Activated CD8-positive, alpha-beta memory T cell treated with anti-CD3 and anti-CD28 coated beads, Interleukin-2, amount 50 U/mL, for 24 hours (primary cell): Measurements from ENCODE around the gene CUL3.

Experiments used
- DNase-seq: peaks from one replicate; pipeline ENCODE4 v3.0.0-alpha.2; 2020; ENCODE audit errors: extremely low read depth

Gene CUL3

DNA sequence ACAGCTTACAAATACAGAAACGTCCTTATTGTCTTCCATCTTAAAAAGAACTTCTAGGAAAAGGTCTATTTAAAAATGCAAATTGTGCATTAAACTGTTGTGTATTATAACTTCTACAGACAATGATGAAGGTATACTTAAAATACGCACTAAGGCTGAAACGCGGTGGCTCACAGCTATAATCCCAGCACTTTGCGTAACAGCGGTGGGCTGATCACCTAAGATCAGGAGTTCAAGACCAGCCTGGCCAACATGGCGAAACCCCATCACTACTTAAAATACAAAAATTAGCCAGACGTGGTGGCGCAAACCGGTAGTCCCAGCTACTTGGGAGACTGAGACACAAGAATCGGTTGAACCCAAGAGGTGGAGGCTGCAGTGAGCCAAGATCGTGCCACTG is 4.9 kb downstream of the CUL3 start:
- DNase-seq: no peak

DNA sequence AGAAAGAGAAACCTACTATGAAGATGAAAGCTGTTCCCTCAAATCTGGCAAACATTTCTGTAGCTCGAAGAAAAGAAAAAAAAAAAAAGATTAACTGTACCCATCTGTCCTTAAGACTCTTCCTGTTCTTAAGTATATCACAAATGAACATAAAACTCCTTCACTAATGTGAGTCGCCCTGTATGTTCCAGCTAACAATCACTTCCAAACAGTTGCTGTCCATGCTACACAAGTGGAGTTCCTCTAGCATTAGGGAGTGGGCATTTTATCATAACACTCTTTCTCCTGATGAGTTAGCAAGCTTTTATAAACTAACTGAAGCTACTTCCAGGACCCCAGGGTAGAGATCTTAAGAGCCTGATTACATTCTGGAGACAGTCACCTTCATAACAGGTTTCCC is 5.8 kb downstream of the CUL3 start:
- no peak for DNase-seq

DNA sequence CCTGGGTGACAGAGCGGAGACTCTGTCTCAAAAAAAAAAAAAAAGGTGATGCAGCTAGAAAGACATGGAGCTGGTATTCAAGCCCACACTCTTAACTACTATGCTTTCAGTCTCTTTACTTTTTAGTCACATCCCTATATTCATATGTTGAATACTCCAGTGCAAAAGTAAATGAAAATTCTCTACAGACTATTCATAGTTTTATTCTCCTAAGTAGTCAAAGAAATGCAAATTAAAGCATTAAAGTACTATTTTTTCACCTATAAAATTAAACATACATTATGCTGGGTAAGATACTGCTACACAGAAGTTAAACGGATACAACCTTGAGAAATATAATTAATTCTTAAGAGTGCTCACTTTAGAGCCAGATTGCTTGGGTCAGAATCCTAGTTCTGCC is 7.6 kb downstream of the CUL3 start:
- DNase-seq: no peak

DNA sequence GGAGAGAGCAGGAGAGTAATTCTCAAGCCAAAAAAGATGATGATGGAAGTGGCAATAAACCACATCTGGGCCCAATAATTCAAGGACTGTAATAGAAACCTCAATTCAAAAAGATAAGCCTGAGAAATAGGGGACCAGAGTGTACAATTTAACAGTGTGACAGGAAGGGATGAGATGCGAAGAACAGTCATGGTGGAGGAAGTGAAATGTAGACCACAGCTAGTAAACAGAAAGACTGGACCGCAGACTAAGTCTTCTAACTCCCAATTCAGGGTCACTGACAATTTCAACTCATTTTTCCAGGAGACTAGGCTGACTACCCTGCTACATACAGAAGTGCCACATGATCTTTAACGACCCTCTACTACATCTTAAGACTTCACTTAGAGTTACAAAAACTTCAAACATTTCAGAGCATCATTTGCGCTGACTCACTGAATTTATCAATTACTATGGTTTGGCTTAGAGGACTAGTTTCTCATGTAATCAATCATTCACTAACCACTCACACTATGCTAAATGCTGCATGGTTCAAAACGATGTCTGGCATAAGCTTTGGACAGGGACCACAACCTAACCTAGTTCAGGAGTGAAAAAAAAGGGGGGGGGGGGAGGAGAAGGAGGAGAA is 9.0 kb downstream of the CUL3 start:
- no peak for DNase-seq

DNA sequence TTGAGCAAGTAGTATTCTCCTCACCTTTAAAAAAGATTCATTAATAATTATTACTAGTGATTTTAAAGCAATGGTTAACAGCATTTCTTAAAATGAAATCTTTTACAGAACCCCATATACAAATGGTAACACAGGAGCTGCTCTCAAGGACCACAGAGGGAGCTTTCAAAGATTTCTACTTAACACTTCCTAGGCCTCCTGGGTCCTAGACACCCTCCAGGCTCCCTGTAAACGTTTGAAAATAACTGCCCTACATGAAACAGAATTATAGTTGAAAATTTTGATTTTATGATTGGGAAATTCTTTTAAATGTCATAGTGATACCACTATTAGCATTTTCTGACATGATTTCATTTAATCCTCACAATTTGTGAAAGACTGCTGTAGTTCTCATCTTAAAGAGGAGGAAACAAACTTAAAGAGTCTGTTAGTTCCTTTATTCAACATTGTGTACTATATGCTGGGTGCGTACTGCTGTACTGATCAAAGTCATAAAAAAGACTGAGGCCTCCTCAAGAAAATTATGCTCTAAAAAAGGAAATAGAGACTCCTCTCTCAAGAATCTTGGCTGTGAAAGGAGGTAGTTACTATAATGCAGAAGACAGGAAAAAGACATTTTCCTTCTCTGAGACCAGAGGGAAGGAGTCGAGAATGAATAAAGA is 10.6 kb downstream of the CUL3 start:
- DNase-seq: no peak

DNA sequence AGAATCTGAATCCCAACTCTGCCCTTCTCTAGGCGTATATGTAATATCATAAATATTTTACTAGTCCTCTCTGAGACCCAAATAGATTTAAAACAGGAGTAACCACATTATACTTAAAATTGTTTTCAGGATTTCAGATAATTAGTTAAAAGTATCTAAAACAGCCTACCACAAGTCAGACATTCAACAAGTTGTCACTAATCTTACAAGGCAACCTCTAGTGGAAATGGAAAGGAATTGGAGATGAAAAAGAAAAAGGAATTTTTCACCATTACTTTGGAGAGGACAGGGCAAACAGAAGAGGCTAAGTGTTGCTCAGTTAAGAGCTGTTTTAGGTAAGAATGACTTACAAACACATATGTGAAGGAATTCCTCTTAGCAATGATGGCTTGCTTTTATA is 11.4 kb downstream of the CUL3 start:
- DNase-seq: no peak

DNA sequence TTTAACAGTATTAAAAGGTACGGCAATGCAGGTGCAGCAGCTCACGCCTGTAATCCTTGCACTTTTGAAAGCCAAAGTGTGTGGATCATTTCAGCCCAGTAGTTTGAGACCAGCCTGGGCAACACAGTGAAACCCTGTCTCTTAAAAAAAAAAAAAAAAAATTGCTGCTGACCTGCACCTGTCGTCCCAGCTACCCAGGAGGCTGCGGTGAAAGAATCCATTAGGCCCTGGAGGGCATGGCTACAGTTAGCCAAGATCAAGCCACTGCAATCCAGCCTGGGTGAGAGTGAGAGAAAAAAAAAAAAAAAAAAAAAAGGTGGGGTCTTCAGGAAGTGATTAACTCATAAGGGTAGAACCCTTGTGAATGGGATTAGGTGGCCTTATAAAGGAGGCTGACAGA is 12.8 kb downstream of the CUL3 start:
- DNase-seq: no peak

DNA sequence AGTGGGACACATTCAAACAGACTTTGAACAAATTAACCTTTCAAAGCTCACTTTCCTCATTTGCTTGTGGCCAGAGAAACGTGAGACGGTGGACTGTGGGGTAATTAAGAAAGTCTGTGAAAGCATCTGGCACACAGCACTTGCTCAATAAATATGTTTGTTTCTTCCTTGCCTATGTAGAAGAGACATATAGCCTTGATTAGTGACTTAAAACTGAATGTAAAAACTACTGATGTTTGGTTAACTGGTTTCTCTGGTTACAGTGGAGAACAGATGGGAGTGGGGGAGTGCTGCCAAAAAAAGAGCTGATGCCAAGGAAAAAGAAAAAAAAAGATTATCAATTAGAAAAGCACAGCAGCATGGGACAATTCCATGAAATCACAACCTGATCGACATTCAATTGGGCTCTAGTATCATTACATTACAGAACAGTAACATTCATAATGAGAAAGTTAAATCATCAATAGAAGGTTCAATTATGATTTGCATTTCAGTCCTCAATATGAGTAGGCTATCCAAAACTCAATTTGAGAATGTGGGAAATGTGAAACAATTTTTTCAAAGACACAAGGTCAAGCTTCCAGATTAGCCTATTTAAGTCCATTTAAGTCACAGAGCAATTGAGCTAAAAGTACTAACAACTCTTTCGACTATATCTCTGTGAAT is 14.7 kb downstream of the CUL3 start:
- DNase-seq: no peak

DNA sequence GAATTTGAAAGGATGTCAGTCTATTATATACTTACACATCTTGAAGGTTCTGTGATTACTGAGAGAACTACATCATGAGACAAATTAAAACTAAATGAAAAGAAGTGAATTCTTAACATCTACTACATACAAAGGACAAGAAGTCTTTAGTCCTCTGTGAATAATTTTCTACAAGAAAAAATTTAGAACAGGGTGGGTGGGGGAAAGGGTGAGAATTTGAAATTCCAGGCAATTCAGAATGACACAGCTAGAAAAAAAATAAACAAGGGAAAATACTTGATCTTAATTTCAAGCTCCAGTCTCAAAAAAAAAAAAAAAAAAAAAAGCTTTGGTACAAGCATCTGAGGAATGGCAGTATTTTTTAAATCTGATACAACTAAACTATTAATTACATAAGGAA is 15.5 kb downstream of the CUL3 start:
- DNase-seq: no peak

DNA sequence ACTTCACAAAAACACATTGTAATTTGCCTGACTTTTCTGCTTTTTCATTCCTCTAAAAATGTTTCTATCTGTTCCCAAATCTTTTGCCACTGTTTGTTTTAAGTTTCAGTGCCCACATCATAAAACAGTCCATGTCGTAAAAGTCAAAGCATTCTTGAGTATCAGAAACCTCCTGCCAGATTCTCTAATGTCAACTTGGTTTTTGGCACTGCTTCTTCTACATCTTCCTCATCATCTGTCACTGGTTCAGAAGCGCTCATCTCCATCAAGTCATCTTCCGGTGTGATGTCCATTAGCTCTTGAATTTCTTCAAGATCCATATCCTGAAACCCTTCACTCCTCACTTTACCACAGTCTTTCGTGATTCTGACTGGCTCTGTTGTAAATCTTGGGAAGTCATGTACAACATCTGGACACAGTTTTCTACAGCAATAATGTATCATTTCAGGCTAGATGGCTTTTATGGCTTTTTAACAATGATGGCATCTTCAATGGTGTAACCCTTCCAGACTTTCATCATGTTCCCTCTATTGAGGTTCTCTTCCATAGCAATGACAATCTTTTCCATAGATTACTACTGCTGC is 19.6 kb downstream of the CUL3 start:
- DNase-seq: no peak

DNA sequence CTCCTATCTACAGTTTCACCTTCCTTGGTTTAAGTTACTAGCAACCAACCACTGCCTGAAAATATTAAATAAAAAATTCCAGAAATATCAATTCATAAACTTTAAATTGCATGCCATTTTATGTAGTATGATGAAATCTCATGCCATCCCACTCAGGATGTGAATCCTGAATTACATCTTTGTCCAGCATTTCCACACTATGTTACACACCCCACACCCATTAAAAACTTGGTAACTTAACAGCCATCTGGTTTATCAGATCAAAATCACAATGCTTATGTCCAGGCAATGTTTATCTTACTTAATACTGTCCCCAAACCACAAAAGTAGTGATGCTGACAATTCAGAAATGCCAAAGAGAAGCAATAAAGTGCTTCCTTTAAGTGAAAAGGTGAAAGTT is 21.6 kb downstream of the CUL3 start:
- no peak for DNase-seq

DNA sequence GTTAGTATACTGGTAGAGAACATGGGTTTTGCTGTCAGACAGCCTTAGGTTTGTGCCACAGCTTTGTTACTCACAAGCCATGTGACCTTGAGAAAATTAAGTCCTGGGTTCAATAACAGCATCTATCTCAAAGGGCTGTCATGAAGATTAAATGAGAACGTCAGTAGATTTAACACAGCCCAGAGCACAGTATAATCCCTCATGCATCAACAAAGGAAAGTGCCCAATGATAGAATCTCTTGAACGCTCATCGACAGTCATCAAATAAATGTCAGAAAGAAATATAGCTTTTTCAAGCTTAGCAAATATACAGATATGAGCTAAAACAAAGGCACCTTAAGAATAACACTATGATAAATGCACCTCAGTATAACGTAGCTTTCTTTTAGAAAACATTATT is 22.3 kb downstream of the CUL3 start:
- no peak for DNase-seq

DNA sequence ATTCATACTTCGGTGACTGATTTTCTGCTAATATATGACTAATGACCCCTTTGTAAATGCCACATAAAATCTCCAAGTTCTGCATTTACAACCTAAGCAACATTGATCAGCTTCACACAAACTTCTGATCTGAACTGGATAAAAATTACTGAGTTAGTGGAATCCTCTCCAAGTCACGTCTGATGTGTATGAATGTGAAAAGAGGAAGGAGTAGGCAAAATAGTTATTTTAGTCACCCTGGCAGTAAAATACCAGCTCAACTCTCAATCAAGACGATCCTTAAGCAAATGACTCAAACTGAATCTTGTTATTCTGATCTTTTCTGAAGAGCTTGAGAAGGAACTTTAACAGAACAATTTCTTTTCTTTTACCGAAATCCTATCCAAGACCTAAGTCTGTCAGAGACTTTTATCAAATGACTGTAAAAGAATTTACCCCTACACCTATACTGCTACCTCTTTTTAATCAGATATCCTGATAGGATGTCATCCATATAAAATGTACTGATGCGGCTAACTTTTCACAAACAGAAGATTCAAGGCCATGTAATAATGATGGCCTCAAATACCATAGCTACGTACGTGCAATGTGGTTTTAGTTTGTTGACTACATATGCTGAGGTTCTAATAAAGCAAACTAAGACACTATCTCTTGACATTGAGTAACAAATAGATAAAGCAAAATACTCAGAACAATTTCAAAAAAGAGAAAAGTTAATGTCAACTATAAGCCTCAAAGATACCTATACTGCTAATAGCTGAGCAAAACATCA is 23.7 kb downstream of the CUL3 start:
- DNase-seq: no peak

DNA sequence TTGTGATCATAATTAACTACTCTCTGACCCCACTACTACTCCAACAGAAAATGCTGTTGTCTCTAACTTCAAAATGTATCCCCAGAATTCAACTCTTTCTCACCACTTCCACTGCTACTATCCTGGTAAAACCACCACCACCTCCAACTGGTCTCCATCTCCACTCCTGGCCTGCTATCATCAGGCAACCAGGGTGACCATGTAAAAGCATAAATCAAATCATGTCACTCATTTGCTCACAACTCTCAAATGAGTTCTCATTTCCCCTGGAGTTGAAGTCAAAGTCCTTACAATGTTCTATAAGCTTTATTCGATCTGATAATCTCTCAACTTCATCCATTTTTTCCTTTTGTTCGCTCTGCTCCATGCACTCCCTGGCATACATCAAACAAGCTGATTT is 24.6 kb downstream of the CUL3 start:
- DNase-seq: no peak

DNA sequence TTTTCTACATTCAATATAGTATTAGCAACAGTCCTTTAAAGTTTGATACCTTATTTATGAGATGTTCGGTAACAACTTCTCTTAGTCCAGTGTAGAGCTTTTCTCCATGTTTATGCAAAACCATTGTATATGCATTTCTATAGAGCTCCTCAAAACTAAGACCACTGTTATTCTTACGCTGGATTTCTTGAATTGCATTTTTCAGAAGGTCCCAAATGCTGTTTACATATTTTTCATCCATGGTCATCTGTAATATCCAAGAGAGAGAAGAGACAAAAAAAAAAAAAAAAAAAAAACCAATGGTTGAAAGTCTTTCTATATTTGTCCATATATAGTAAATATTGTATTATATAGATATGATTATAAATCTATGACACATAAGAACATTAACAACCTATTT is 27.6 kb downstream of the CUL3 start:
- no peak for DNase-seq

DNA sequence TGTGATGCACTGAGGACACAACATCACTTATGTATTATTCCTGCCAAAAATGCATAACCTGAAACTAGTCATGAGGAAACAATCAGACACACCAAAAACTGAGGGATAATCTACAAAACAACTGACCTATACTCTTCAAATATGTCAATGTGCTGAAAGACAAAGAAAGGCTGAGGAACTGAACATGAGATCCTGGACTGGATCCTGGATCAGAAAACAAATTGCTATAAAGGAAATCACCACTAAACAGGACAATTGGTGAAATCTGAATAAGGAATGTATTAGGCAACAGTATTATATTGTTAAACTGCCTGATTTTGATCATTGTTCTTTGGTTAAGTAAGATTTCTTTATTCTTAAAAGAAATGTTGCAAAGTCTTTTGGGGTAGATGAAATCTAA is 28.8 kb downstream of the CUL3 start:
- no peak for DNase-seq

DNA sequence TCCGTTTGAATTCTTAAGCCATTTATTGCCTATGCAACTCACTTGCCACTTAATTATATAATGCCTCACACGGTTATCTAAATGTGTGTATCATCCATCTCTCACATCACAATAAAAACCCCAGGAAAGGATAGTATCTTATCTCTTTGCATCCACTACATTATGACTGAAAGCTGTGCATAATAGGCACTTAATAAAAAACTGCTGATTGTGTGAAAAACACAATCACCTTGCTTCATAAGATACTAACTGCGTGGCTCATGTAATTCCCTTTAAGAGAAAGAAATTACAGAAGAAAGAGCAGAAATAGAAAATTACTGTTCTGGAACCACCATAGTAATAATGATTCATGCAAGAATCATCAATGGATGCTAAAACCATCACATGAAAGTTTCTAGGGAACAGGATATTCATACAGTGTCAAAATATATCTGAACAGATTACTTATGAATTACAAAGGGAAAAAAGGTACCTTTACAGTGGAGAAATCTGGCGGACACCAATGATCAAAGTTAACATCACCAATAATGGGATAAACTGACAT is 29.3 kb downstream of the CUL3 start:
- DNase-seq: no peak

DNA sequence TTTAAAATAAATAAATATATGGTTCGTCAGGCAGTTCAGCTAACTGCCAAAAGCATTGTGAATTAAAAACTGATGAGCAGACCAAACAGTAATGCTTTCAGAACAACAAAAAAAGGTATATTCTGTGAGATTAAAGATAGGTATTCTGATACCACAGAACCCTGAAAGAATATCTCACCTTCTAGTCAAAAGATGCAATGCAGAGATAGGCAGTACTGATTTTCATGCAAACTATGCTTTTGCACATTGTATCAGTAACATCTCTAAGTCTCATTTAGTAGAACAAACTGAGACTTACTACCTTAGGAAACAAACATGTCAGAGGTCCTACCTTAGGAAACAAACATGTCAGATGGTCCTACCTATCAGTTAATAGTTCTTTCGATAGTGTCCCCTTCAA is 32.4 kb downstream of the CUL3 start:
- DNase-seq: no peak

DNA sequence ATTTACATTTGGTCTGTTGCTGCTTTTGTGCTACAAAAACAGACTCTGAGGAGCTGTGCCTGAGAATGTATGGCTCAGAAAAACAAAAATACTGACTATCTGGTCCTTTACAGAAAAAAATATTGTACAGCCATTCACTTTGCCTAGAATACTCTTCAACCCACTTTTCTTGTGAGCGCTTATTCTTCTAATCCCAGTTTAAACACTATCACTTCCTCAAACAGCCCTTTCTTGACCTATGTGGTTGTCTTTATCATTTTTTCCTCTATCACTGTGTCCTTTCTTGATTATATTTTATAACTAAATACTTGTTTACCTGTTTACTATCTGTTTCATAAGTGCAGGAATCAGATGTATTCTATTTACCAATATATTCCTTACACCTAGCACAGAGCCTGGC is 33.5 kb downstream of the CUL3 start:
- no peak for DNase-seq

DNA sequence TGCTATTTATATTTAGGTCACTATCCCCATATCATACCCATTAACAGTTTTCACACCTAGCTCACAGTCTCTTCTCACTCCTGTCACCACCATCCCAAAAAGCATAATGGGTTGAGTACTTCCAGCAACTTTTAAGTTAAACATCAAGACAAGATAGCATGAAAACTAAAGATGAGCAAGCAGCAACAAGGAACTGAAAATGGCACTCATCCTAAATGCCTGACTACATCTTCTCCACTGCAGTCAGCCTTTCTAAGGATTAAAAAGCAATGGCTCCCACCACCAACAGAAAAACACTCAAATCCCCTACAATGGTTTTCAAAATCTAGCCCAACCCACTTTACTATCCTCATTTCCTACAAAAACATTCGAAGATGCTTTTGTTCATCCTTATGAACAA is 38.2 kb downstream of the CUL3 start:
- DNase-seq: no peak

DNA sequence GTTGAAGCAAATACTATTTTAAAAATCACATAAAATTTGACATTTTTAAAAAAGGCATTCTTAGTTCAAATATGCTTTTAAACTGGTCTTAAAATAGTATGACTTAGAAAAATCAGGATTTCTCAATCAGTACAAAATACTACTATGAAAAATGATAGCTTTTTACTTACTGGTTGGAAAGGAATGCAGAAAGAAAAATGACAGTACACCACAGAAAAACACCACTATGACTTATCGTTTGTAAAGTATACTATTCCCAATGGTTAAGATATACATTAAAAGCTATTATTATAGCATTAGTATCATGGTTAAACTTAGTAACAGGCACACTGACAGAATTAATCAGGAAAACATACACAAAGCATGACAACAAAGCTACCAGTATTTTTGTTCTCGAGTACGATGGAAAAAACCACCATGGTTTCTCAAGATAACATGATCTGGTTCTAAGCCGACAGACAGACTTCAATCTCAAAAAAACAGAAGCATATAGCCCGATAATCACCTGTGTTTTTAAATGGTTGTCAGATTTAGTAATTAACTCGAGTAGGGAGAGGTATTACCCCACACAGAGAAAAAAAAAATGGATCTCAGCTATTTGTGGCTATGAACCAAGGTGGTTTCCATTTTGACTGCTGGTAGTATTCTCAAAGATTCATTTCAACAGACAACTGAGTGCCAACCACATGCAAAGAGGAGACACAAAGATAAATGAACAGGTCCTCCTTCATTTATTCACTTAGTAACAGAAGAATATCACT is 39.1 kb downstream of the CUL3 start:
- no peak for DNase-seq
